NT2/D1 (cell line): Measurements from ENCODE around the gene MOBP.

Source experiments
- SUZ12 ChIP-seq: IDR thresholded peaks from 2 replicates; pipeline ENCODE4 v1.6.1; 2011; ENCODE audit not compliant: insufficient read length, insufficient read depth; ENCODE audit errors: extremely low read depth
- YY1 ChIP-seq: IDR thresholded peaks from 2 replicates; pipeline ENCODE4 v1.6.1; 2011; ENCODE audit not compliant: insufficient read length, insufficient read depth

- TF ChIP-seq YY1 (no peak), SUZ12 (no peak)
Observed at GRCh38 chr3:39423436-39423970, 44.0 kb upstream of the MOBP start.
